ENCODE measurements around the gene REEP3.

Gene REEP3

DNA sequence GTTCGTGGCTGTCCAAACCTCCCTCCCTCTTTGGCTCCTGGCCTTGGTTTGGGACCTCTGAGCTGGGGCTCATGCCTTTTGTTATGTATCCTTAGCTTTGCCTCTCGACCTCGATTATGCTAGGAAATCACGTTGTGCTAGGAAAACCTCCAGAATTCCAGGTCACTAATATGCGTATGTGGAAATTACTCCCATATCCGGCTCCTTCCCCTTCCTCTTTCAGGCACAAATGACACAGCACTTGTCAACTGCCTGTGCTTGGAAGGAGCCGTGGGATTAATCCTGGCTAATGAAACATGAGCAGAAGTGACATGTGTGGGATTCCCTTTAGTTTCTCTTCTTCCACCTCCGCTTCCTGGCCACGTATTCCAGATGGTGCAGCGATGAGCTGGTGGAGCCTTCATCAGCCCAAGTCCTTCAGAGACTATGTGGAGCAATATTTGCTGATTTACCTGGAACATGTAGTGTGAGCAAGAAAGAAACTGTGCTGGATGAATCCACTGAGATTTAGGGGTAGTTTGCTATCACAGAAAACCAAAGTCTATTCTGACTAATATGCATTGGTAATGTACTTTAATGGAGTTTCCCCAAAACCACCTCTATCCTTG, 149.2 kb downstream of the REEP3 start:
- no peak for DNase-seq

DNA sequence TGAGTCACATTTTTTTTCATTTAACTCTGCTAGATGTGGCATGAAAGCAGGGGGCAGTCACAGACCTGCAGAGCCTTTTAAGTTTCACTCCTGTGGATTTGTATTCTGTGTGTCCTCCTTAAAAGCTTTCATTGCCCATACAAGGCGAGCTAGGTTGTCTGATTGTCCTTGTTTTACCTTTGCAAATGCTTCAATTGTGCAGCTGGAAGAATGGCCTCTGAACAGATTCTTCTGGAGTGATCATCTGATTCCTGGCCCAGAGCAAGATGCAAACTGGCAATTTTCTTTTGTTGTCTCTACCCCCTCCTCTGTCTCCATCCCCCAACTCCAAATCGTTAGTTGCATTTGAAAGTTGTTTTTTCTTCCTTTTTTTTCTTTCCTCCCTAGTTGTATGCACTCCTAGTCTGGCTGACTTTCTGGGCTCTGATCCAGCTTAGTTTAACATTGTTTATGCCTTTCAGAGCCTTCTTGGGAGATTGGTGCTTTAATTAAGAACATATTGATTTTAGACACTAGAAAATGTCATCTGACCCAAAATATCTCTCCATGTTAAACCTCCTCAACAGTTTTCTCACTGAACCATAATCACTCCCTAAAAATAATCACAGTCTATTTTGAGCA, 150.2 kb downstream of the REEP3 start:
- no peak for DNase-seq

DNA sequence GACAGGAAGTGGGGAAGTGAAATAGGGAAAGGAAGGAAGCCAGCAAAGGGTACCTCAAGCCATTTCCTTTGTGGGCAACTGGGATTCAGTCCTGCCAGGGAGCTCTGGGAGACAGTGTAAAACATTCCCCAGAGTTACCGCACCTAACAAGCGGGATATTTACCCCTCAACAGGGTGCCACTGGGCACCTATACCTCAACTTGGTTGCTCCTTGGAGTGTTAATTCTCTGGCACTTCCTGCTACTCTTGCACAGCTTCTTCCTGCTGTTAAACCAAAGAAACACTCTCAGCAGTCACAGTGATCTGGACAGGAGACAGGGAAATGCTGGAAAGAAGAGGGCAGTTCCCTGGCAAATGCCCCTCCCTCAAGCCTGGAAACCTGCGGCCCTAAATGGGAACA, 151.3 kb downstream of the REEP3 start:
- no peak for DNase-seq

DNA sequence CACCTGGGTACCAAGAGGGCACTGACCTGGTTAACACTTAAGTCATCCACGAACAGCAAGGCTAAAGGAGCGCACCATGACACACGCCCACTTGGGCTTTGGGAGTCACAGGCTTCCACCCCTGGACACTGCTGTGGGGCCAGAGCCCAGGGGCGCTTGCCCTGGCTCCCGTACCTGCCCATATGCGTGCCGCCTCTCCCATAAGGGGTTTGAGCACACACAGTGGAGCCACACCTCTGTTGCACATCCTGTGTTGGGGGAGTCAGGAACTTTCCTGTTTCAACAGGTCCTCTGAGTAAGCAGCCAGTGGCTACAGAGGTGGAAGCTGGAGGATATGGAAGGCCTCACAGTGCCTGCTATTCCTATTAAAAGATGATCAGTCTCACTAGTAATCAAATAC, 152.0 kb downstream of the REEP3 start:
- DNase-seq, result no peak

DNA sequence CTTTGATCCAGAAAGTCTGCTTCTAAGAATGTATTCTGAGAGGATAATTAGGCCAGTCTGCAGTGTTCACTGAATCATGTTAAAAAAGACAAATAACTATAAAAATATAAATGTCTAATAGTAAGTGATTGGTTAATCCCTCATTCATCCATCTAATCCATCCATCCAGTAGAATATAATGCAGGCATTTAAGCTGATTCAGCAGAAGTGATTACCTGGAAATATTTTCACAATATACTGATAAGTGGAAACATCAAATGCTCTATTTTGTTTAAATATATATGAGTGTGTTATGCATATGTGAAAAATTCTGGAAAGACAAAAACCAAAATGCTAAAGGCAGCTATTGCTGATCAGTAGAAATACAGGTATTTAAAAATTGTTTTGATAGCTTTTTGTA, 152.6 kb downstream of the REEP3 start:
- DNase-seq, result no peak

Data from CD4-positive, alpha-beta T cell treated with Interleukin-17A for 1 hour (primary cell).